IPS-20b (cell line): Measurements from ENCODE around the gene TPRG1.

Experiments
- H3K27ac ChIP-seq: one replicate; pipeline ENCODE4 v1.5.1; 2013; ENCODE audit warnings: low read length
- H3K27me3 ChIP-seq: 2 replicates; pipeline ENCODE4 v1.6.1; 2013; ENCODE audit warnings: mild to moderate bottlenecking, low read length, inconsistent platforms; ENCODE audit not compliant: insufficient read depth
- H3K36me3 ChIP-seq: 2 replicates; pipeline ENCODE4 v1.6.1; 2013; ENCODE audit warnings: low read depth, mild to moderate bottlenecking, inconsistent platforms, low read length, moderate library complexity; ENCODE audit not compliant: insufficient read depth
- H3K4me1 ChIP-seq: 2 replicates; pipeline ENCODE4 v1.6.1; 2013; ENCODE audit warnings: mild to moderate bottlenecking, control low read depth, inconsistent platforms, low read length, moderate library complexity; ENCODE audit not compliant: insufficient read depth
- H3K4me3 ChIP-seq: 2 replicates; pipeline ENCODE4 v1.5.1; 2013; ENCODE audit warnings: mild to moderate bottlenecking, low read length, inconsistent platforms
- H3K9ac ChIP-seq: 2 replicates; pipeline ENCODE4 v1.6.1; 2013; ENCODE audit warnings: low read depth, mild to moderate bottlenecking, inconsistent platforms, low read length, moderate library complexity
- H3K9me3 ChIP-seq: 2 replicates; pipeline ENCODE4 v1.6.1; 2013; ENCODE audit warnings: mild to moderate bottlenecking, low read depth, low read length, inconsistent platforms; ENCODE audit not compliant: insufficient read depth

The TPRG1 gene

DNA sequence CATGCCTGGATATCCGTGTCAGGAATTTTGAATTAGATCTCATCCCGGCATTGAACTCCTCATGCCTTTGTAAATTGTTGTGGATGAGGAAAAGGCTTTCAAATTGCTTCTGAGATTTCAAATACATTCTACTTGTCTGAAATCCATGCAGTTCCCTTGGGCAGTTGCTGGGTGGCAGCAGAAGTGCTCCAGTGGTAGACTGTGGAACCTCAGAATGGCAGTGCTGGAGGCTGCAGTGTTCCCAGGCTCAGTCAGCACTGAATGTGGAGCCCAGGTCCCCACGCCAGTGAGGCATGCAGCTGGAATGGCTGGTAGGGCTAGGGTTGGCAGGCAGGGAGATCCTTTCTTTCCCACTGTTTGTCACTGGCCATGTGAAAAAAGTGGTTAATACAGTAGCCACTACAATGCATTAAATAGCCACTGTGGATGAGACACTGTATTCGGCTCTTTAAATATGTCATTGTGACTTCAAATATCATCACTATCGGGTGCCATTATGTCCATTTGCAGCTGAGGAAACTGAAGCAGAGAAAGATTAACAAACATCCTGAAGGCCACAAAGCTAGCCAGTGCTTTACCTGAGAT, 98.6 kb downstream of the TPRG1 start:
- H3K4me3 ChIP-seq, result no peak overlapping the region
- H3K27me3 ChIP-seq, result no peaks in the 10 kb centered on the region
- H3K27ac ChIP-seq, result no peak overlapping the region
- no peaks in the 10 kb centered on the region for H3K36me3 ChIP-seq
- no peaks in the 10 kb centered on the region for H3K4me1 ChIP-seq
- H3K9ac ChIP-seq, result no peak overlapping the region
- H3K9me3 ChIP-seq, result no peaks in the 10 kb centered on the region

DNA sequence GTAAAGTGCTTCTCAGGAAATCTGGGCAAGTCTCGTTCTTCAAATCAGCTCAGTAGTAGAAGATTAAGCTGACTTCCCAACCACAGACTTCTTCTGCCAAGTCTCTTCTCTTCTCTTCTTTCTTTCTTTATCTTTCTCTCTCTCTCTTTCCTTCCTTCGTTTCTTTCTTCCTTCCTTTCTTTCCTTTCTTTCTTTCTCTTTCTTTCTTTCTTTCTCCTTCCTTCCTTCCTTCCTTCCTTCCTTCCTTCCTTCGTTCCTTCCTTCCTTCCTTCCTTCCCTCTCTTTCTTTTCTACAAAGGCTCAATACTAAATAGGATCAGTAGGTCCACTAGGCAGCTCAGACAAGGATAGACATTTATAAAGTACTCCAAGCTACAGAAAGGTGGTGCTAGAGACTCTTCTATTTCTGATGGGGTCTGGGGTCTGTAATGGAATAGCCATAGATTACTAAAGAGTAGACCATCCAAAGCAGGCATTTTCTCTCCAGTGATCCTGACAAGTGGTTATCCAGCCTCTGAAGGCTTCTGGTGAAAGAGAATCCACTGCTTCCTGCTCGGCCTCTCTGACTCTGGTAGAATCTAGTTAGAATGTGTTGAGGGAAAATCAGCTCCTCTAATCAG, 100.8 kb downstream of the TPRG1 start:
- H3K36me3 ChIP-seq, result no peaks in the 10 kb centered on the region
- no peak overlapping the region for H3K27ac ChIP-seq
- no peak overlapping the region for H3K4me3 ChIP-seq
- no peaks in the 10 kb centered on the region for H3K9me3 ChIP-seq
- no peaks in the 10 kb centered on the region for H3K27me3 ChIP-seq
- H3K9ac ChIP-seq, result no peak overlapping the region
- H3K4me1 ChIP-seq, result no peaks in the 10 kb centered on the region

DNA sequence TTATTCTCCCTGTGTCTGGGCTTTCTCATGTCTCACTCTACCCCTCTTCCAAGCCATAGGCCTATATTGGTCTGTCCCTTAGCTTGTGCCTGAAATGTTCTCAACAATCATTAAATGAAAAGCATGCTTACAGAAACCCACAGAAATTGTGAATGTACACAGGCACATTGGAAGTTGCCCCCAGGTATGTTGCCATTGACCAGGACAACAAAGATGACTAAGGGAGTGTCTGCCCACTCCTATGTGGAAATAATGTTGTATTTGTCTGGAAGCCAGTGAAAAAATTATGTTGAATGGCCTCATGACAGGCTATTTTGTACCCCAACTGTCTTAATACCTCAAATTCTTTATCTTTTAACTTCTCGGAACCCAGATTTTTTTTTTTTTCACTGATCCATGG, 102.0 kb downstream of the TPRG1 start:
- Histone ChIP-seq H3K27ac (no peak overlapping the region), H3K4me1 (no peaks in the 10 kb centered on the region), H3K36me3 (no peaks in the 10 kb centered on the region), H3K27me3 (no peaks in the 10 kb centered on the region), H3K9ac (no peak overlapping the region), H3K4me3 (no peak overlapping the region), H3K9me3 (no peaks in the 10 kb centered on the region)

DNA sequence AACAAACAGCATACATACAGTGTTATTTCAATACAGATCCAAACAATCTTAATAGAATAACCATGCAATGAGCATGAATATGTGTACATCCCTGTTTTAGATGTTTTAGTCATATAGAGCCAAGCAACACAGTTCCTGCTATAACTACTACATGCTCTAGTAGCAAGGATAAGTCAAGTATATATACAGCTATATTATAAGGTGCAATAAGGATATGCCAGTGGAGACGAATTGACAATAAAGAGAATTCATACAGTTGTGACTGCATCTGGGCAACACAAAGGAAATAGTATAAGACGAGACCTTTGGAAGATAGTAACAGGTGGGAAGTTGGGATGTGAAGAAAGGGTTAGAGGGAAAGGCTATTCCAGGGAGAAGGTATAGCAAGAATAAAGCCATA, 103.4 kb downstream of the TPRG1 start:
- H3K27ac ChIP-seq, result no peak overlapping the region
- H3K4me1 ChIP-seq, result no peaks in the 10 kb centered on the region
- no peaks in the 10 kb centered on the region for H3K36me3 ChIP-seq
- no peaks in the 10 kb centered on the region for H3K27me3 ChIP-seq
- no peak overlapping the region for H3K4me3 ChIP-seq
- no peak overlapping the region for H3K9ac ChIP-seq
- H3K9me3 ChIP-seq, result no peaks in the 10 kb centered on the region

DNA sequence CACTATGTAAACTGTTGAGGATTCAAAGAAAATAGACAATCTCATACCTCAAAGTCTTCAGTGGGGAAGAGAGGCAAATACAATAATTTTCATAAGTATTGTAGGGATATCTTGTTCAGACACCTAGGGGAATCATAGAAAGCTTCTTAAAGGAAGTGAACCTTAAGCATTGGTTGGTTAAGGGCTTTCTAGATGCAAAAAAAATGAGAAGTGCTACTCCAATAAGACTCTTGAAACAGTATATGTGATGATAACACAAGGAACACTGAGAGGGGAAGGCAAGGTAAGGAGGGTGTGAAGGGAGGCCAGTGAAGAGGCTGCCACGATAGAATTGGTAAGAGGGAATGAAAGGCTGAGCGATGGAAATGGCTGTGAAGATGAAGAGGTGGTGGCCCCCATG, 104.1 kb downstream of the TPRG1 start:
- Histone ChIP-seq H3K9me3 (no peaks in the 10 kb centered on the region), H3K9ac (no peak overlapping the region), H3K27me3 (no peaks in the 10 kb centered on the region), H3K4me3 (no peak overlapping the region), H3K4me1 (no peaks in the 10 kb centered on the region), H3K36me3 (no peaks in the 10 kb centered on the region), H3K27ac (no peak overlapping the region)

DNA sequence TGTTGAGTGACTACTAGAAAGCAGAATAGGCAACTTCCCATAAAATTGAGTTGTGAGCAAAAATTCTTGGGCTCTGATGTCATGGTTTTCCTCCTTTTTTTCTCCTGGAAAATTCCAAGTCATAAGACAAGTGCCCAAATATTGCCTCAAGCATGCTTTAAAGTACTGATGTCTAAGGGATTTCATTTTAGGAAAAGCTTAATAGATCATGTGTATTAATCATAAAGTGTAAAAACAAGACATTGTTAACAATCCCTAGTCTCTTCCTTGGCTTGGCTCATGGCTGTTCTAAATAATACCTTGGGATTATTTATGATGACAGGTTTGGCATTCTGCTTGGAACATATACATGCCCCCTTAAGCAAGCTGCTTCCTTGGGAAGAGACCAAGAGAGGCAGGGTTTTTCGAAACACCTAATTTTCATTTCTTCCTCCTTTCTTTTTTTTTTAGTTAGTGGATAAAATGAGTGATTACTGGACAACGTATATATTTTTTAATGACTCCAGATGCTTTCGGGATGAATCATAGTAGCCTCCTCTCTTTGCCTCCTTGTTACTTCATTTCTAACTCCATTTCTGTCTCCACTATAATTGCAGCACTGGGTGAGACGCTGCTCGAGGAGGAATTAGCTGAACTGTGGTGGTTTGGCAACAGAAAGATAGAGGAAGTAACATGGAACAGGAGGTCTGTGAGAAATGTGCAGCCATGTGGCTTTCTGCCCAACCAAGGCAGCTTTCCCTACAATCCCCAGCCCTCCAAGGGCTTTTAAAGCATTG, 104.9 kb downstream of the TPRG1 start:
- Histone ChIP-seq H3K27ac (no peak overlapping the region), H3K4me3 (no peak overlapping the region), H3K9ac (no peak overlapping the region), H3K27me3 (no peaks in the 10 kb centered on the region), H3K4me1 (no peaks in the 10 kb centered on the region), H3K36me3 (no peaks in the 10 kb centered on the region), H3K9me3 (no peaks in the 10 kb centered on the region)

DNA sequence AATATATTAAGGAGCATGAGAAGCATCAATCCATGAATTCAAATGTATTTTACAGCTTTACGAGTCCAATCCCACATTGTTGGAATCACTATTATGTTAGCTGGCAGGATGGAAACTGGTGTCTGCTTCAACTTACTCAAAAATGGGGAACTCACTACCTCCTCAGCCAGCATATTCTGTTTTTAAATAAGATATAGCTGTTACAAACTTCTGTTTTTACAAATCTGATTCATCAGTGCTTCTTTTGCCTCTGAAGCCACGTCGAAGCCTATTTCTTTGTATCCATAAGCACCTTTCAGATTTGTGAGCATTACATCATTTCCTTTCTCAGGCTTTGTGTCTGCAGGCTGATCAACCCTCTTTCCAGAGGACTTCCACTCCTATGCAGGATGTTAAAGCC, 105.9 kb downstream of the TPRG1 start:
- Histone ChIP-seq H3K36me3 (no peaks in the 10 kb centered on the region), H3K9me3 (no peaks in the 10 kb centered on the region), H3K27me3 (no peaks in the 10 kb centered on the region), H3K9ac (no peak overlapping the region; the same call in 1 of the 2 replicates), H3K4me3 (no peak overlapping the region), H3K27ac (no peak overlapping the region), H3K4me1 (no peaks in the 10 kb centered on the region)

DNA sequence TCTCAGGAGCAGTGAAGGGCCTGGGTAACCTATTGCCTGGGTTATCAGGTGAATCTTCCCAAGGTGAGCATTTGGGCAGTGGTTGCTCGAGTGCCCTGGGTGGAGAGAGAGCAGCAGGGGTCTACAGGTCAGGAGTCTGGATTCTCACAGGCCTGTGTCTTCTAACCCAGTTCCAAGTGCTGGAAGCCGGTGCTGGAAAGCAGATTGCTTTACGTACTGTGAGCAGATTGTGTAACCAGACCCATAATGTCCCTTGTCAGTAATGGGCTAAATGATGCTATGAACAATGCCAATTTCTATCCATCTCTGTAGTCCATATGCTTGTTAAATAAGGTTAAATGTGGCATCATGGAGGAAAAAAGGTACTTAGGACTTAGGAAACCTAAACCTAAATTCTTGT, 106.5 kb downstream of the TPRG1 start:
- no peaks in the 10 kb centered on the region for H3K9me3 ChIP-seq
- no peaks in the 10 kb centered on the region for H3K4me1 ChIP-seq
- H3K27ac ChIP-seq, result no peak overlapping the region
- H3K4me3 ChIP-seq, result no peak overlapping the region
- H3K36me3 ChIP-seq, result no peaks in the 10 kb centered on the region
- H3K27me3 ChIP-seq, result no peaks in the 10 kb centered on the region
- H3K9ac ChIP-seq, result no peak overlapping the region; the same call in 1 of the 2 replicates

DNA sequence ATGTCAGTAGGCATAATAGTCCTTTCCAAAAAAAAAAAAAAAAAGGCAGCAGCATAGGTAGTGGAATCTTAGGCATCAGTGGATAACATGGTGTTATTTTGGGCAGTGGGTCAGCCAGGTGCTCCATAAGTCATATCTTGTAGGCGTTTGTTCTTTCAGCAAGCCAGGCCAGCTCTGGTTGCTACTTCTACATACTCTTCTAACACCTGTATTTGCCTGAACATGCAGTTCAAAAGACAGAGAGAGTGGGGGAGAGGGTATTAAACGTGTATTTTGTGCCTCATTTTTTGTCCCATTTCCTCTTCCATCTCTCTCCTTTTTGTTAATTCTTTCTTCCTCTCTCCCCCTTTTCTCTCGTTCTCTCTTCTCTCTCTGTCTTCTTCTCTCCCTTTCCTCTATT, 110.4 kb downstream of the TPRG1 start:
- Histone ChIP-seq H3K27me3 (no peaks in the 10 kb centered on the region), H3K27ac (no peak overlapping the region), H3K4me3 (no peak overlapping the region), H3K4me1 (no peaks in the 10 kb centered on the region), H3K9ac (no peak overlapping the region), H3K9me3 (no peaks in the 10 kb centered on the region), H3K36me3 (no peaks in the 10 kb centered on the region)

DNA sequence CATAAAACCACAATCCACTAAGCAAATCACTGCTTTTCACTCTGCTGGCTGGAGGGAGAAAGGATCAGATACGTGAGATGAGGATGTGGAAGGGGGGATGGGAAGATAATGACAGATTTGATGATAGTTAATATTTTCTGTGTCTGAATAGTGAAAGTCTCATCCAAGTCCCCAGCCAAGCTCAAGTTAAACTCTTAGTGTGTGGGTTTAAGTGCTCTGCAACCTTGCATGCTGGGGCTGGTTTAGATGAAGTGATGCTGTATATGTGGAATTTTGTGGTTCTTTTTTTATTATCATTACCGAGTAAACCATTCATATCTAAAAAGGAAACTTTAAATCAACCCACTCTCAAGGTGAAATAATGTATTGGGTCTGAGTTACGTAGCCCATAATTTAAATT, 111.0 kb downstream of the TPRG1 start:
- Histone ChIP-seq H3K27ac (no peak overlapping the region), H3K4me1 (no peaks in the 10 kb centered on the region), H3K27me3 (no peaks in the 10 kb centered on the region), H3K9ac (no peak overlapping the region), H3K36me3 (no peaks in the 10 kb centered on the region), H3K9me3 (no peaks in the 10 kb centered on the region), H3K4me3 (no peak overlapping the region)

DNA sequence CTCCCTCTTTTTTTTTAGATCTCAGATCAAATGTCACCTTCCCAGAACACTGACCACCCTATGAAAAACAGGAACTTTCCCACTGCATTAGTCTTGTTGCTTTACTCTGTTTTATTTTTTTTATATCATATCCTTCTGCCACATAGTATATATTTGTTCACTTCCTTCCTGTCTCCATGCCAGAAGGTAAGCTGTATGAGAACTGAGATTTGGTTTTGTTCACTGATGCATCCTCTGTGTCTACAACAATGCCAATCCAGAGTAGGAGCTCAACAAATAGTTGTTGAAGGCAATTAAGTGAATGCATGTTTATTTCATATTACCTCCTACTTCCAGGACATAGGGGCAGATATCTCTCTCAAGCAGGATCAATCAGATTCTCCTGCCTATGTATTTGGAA, 114.4 kb downstream of the TPRG1 start:
- Histone ChIP-seq H3K4me1 (0 out of 2 replicates have a peak, but pooled peaks cover 7% of the 10 kb centered on the region), H3K36me3 (no peaks in the 10 kb centered on the region), H3K27me3 (no peaks in the 10 kb centered on the region), H3K4me3 (no peak overlapping the region), H3K9me3 (no peaks in the 10 kb centered on the region), H3K27ac (no peak overlapping the region), H3K9ac (no peak overlapping the region)

DNA sequence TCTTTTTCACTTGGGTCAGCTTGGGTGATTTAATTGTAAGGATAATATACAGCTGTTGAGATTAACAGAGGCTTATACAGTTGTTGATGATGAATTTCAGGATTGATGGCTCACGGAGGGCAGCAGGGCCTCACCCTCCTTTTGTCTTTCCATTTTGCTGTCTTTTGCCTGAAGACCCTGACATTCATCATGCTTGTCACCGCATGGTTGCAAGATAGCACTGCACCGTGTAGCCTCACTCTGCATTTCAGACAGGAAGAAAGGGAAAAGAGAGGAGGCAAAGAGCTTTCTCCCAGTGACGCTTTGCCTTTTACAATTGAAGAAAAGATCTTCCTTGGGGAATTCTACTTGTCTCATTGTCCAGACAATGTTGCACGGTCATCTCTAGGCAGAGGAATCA, 115.1 kb downstream of the TPRG1 start:
- Histone ChIP-seq H3K36me3 (no peaks in the 10 kb centered on the region), H3K27ac (no peak overlapping the region), H3K27me3 (no peaks in the 10 kb centered on the region), H3K4me3 (no peak overlapping the region), H3K4me1 (0 out of 2 replicates have a peak, but pooled peaks cover 7% of the 10 kb centered on the region), H3K9ac (no peak overlapping the region), H3K9me3 (no peaks in the 10 kb centered on the region)
